Karpas-422 (cell line): ENCODE results near the gene HYAL1. TPM values are rescaled to one million over a fixed set of nuclear protein-coding genes. Genes with fewer than 3 reads are reported as not detected.
"Not testable (repeated sequence)": the region's sequence is repeated elsewhere in the genome, so short reads cannot be mapped to it uniquely, and the experiment has no call there.

Source experiments
- DNase-seq: peaks from one replicate; pipeline ENCODE4 v3.0.0-alpha.2; 2015
- H2AFZ ChIP-seq: fragments of 200-600 bp; sonication (generic); 2 replicates; pipeline ENCODE4 v1.6.1; 2014; ENCODE audit warnings: antibody characterized with exemption, low read length, mixed read lengths
- H3K27ac ChIP-seq: fragments of 200-600 bp; sonication (generic); 2 replicates; pipeline ENCODE4 v1.5.1; 2014; ENCODE audit warnings: mild to moderate bottlenecking, low read length, moderate library complexity
- H3K27me3 ChIP-seq: fragments of 200-600 bp; sonication (generic); 2 replicates; pipeline ENCODE4 v1.6.1; 2014; ENCODE audit warnings: low read length, mixed read lengths
- H3K36me3 ChIP-seq: fragments of 200-600 bp; sonication (generic); 2 replicates; pipeline ENCODE4 v1.6.1; 2014; ENCODE audit warnings: low read length, mixed read lengths; ENCODE audit not compliant: insufficient read depth
- H3K4me1 ChIP-seq: fragments of 200-600 bp; sonication (generic); 2 replicates; pipeline ENCODE4 v1.6.1; 2014; ENCODE audit warnings: mild to moderate bottlenecking, low read length, mixed read lengths
- H3K4me2 ChIP-seq: fragments of 200-600 bp; sonication (generic); 2 replicates; pipeline ENCODE4 v1.6.1; 2014; ENCODE audit warnings: low read length, low read depth, mild to moderate bottlenecking; ENCODE audit not compliant: poor library complexity, severe bottlenecking
- H3K4me3 ChIP-seq: fragments of 200-600 bp; sonication (generic); 2 replicates; pipeline ENCODE4 v1.5.1; 2014; ENCODE audit warnings: mild to moderate bottlenecking, antibody characterized with exemption, low read length, mixed read lengths
- H3K79me2 ChIP-seq: fragments of 200-600 bp; sonication (generic); 2 replicates; pipeline ENCODE4 v1.6.1; 2014; ENCODE audit warnings: mild to moderate bottlenecking, low read length, mixed read lengths
- H3K9ac ChIP-seq: fragments of 200-600 bp; sonication (generic); 2 replicates; pipeline ENCODE4 v1.6.0; 2014; ENCODE audit warnings: low read length
- H3K9me2 ChIP-seq: fragments of 200-600 bp; sonication (generic), shearing (Covaris generic); replicated peaks from 2 replicates; pipeline ENCODE4 v1.6.0; 2014; ENCODE audit warnings: mild to moderate bottlenecking, low read length, moderate library complexity; ENCODE audit not compliant: insufficient read depth
- H3K9me3 ChIP-seq: fragments of 300-700, 200-600 bp; sonication (generic); 2 replicates; pipeline ENCODE4 v1.6.1; 2014; ENCODE audit warnings: low read length, mixed read lengths
- H4K20me1 ChIP-seq: fragments of 200-600 bp; sonication (generic); 2 replicates; pipeline ENCODE4 v1.6.1; 2014; ENCODE audit warnings: mild to moderate bottlenecking, antibody characterized with exemption, low read length, low read depth; ENCODE audit not compliant: insufficient read depth
- total RNA-seq: library from RNA; depleted of rRNA; stranded (reverse); fragments of >200 nt; shearing (Covaris generic); gene quantifications from 2 replicates; pipeline ENCODE4 v1.2.3, GENCODE V29; 2014; ENCODE audit warnings: low replicate concordance

The HYAL1 gene
- total RNA-seq, 1 experiment from 2014 or later, result 0.71 TPM

- Histone ChIP-seq H3K27ac (no peak overlapping the region), H3K4me3 (peak overlapping the region; percentile 99), H3K9me3 (no peaks in the 10 kb centered on the region), H3K4me2 (peak overlapping the region; percentile 97), H4K20me1 (0 out of 2 replicates have a peak, but pooled peaks cover 4% of the 10 kb centered on the region), H3K27me3 (no peaks in the 10 kb centered on the region), H2AFZ (no peak overlapping the region), H3K9me2 (no peaks in the 10 kb centered on the region), H3K36me3 (peaks cover 27% of the 10 kb centered on the region; the same call in 1 of the 2 replicates), H3K4me1 (peaks cover 18% of the 10 kb centered on the region), H3K79me2 (peaks cover 24% of the 10 kb centered on the region), H3K9ac (peak overlapping the region; percentile 97; the same call in 1 of the 2 replicates)
- no peak for DNase-seq
Observed at GRCh38 chr3:50290161-50290641, 13.2 kb downstream of the HYAL1 start.

- Histone ChIP-seq H3K36me3 (peaks cover 27% of the 10 kb centered on the region; the same call in 1 of the 2 replicates), H3K4me2 (no peak overlapping the region), H3K27me3 (no peaks in the 10 kb centered on the region), H3K4me1 (peaks cover 18% of the 10 kb centered on the region), H3K79me2 (peaks cover 24% of the 10 kb centered on the region), H3K9me2 (no peaks in the 10 kb centered on the region), H3K9me3 (no peaks in the 10 kb centered on the region), H3K27ac (no peak overlapping the region), H3K4me3 (no peak overlapping the region), H4K20me1 (0 out of 2 replicates have a peak, but pooled peaks cover 4% of the 10 kb centered on the region), H3K9ac (no peak overlapping the region), H2AFZ (no peak overlapping the region)
- no peak for DNase-seq
Observed at GRCh38 chr3:50289130-50289529, 14.2 kb downstream of the HYAL1 start.

- Histone ChIP-seq H3K9me2 (no peaks in the 10 kb centered on the region), H3K9ac (no peak overlapping the region)
Observed at GRCh38 chr3:50288387-50289007, 14.9 kb downstream of the HYAL1 start.

GRCh38 chr3:50287262-50287661 lies 16.1 kb downstream of the HYAL1 start:
- Histone ChIP-seq H3K36me3 (peaks cover 27% of the 10 kb centered on the region; the same call in 1 of the 2 replicates), H2AFZ (no peak overlapping the region), H3K9me3 (no peaks in the 10 kb centered on the region), H3K27ac (no peak overlapping the region), H3K27me3 (no peaks in the 10 kb centered on the region), H3K4me3 (no peak overlapping the region), H3K79me2 (peaks cover 24% of the 10 kb centered on the region), H4K20me1 (0 out of 2 replicates have a peak, but pooled peaks cover 4% of the 10 kb centered on the region), H3K4me2 (no peak overlapping the region), H3K9ac (no peak overlapping the region), H3K4me1 (peaks cover 10% of the 10 kb centered on the region), H3K9me2 (no peaks in the 10 kb centered on the region)
- DNase-seq, result no peak

More at GRCh38 chr3:50288387-50289007, 14.9 kb downstream of the HYAL1 start:
- Histone ChIP-seq H3K27ac (no peak overlapping the region), H3K27me3 (no peaks in the 10 kb centered on the region), H2AFZ (no peak overlapping the region), H3K4me3 (no peak overlapping the region), H3K79me2 (peaks cover 24% of the 10 kb centered on the region), H4K20me1 (0 out of 2 replicates have a peak, but pooled peaks cover 4% of the 10 kb centered on the region), H3K4me1 (peaks cover 18% of the 10 kb centered on the region), H3K4me2 (no peak overlapping the region), H3K9me3 (no peaks in the 10 kb centered on the region), H3K36me3 (peaks cover 27% of the 10 kb centered on the region; the same call in 1 of the 2 replicates)
- no peak for DNase-seq

- Histone ChIP-seq H3K36me3 (peaks cover 27% of the 10 kb centered on the region; the same call in 1 of the 2 replicates), H3K4me1 (peaks cover 10% of the 10 kb centered on the region), H3K9ac (no peak overlapping the region), H4K20me1 (0 out of 2 replicates have a peak, but pooled peaks cover 4% of the 10 kb centered on the region), H3K4me3 (no peak overlapping the region), H3K27ac (no peak overlapping the region), H3K9me3 (no peaks in the 10 kb centered on the region), H3K4me2 (no peak overlapping the region), H3K9me2 (no peaks in the 10 kb centered on the region), H3K79me2 (peaks cover 18% of the 10 kb centered on the region), H2AFZ (no peak overlapping the region), H3K27me3 (no peaks in the 10 kb centered on the region)
- no peak for DNase-seq
Observed at GRCh38 chr3:50286322-50287227, 16.8 kb downstream of the HYAL1 start.

- not testable (repeated sequence) for H3K27me3 ChIP-seq, H3K9ac ChIP-seq, H3K9me2 ChIP-seq, H4K20me1 ChIP-seq, H3K27ac ChIP-seq, DNase-seq, H3K4me2 ChIP-seq, H3K79me2 ChIP-seq, H3K4me1 ChIP-seq, H3K4me3 ChIP-seq, H2AFZ ChIP-seq, H3K9me3 ChIP-seq
- peaks cover 15% of the 10 kb centered on the region; the same call in 1 of the 2 replicates for H3K36me3 ChIP-seq
Observed at GRCh38 chr3:50284121-50284520, 19.3 kb downstream of the HYAL1 start.

- H3K9me3 ChIP-seq, result no peaks in the 10 kb centered on the region
- no peak overlapping the region for H3K4me3 ChIP-seq
- no peaks in the 10 kb centered on the region for H3K4me1 ChIP-seq
- no peaks in the 10 kb centered on the region for H3K9me2 ChIP-seq
- no peak overlapping the region for H3K9ac ChIP-seq
- H3K79me2 ChIP-seq, result no peaks in the 10 kb centered on the region
- no peak overlapping the region for H2AFZ ChIP-seq
- DNase-seq, result no peak
- H3K36me3 ChIP-seq, result no peaks in the 10 kb centered on the region
- H3K27me3 ChIP-seq, result no peaks in the 10 kb centered on the region
- H4K20me1 ChIP-seq, result no peaks in the 10 kb centered on the region
- no peak overlapping the region for H3K27ac ChIP-seq
- H3K4me2 ChIP-seq, result no peak overlapping the region
Observed at GRCh38 chr3:50279255-50280016, 23.9 kb downstream of the HYAL1 start.
